A549 (cell line): Measurements from ENCODE around the gene TSPAN8. TPM values are rescaled to one million over a fixed set of nuclear protein-coding genes. Genes with fewer than 3 reads are reported as not detected.

Source experiments
- ATAC-seq, 2 experiments: fragments of 200-7000 bp in 1 of 2; fragments of >200 bp in 1 of 2; cut with Nextera tagmentation in 1 of 2; cut with Tn5 transposase in 1 of 2; 3 replicates each; pipeline versions ENCODE4 v1.8.0 to v1.9.1; 2018 to 2020; ENCODE audit warnings: mild to moderate bottlenecking in 1 of 2, moderate library complexity in 1 of 2
- CTCF ChIA-PET: fragments of 300-600 bp; sonication (Branson Sonifier 250); formaldehyde crosslinking; extraction: SDS; loops from one replicate; lab custom pipeline; 2021; ENCODE audit warnings: antibody characterized with exemption, inconsistent platforms; lab: Yijun Ruan, JAX
- POLR2A ChIA-PET: fragments of 350-600 bp; formaldehyde crosslinking; extraction: SDS; loops from one replicate; lab custom pipeline; 2021; ENCODE audit warnings: antibody characterized with exemption, inconsistent platforms; lab: Yijun Ruan, JAX
- DNase-seq, 2 experiments: peaks; one replicate each; pipeline versions ENCODE4 v3.0.0 to v3.0.0-alpha.2; 2011 to 2016; ENCODE audit warnings: low read depth in 1 of 2, low spot score in 1 of 2
- FAIRE-seq: peaks from 2 replicates; lab custom pipeline; 2011; peaks lifted over from hg19 to GRCh38; lab: Jason Lieb, UNC
- H3K27ac ChIP-seq, 2 experiments: fragments of >200 bp; sonication (Bioruptor Twin); formaldehyde crosslinking; 3 replicates each; pipeline ENCODE4 v1.5.1; 2016 to 2017
- H3K4me1 ChIP-seq: fragments of >200 bp; sonication (Bioruptor Twin); formaldehyde crosslinking; 3 replicates; pipeline ENCODE4 v1.6.1; 2016
- H3K4me2 ChIP-seq: fragments of >200 bp; sonication (Bioruptor Twin); formaldehyde crosslinking; 3 replicates; pipeline ENCODE4 v1.6.1; 2016
- H3K4me3 ChIP-seq: fragments of >200 bp; sonication (Bioruptor Twin); formaldehyde crosslinking; 3 replicates; pipeline ENCODE4 v1.5.1; 2016
- H3K9me3 ChIP-seq: fragments of >200 bp; sonication (Bioruptor Twin); formaldehyde crosslinking; 3 replicates; pipeline ENCODE4 v1.6.1; 2016
- ATOH8 ChIP-seq: fragments of 250-450 bp; sonication (Bioruptor Pico); IDR thresholded peaks from 2 replicates; pipeline ENCODE4 v1.5.0; 2020; ENCODE audit warnings: low read depth, mild to moderate bottlenecking, moderate library complexity
- BHLHE40 ChIP-seq: IDR thresholded peaks from 2 replicates; pipeline ENCODE4 v1.6.1; 2012; ENCODE audit warnings: low read depth, low read length, inconsistent platforms
- CBX2 ChIP-seq: fragments of 200-600 bp; sonication (generic); IDR thresholded peaks from 2 replicates; pipeline ENCODE4 v1.6.1; 2016; ENCODE audit warnings: low read depth, mild to moderate bottlenecking, borderline replicate concordance
- CTCF ChIP-seq: fragments of >200 bp; sonication (Bioruptor Twin); formaldehyde crosslinking; IDR thresholded peaks from 3 replicates; pipeline ENCODE4 v1.5.1; 2016
- E2F6 ChIP-seq: IDR thresholded peaks from 2 replicates; pipeline ENCODE4 v1.6.1; 2012; ENCODE audit warnings: low read depth, borderline replicate concordance
- EHF ChIP-seq: fragments of 250-450 bp; sonication (Bioruptor Pico); IDR thresholded peaks from 2 replicates; pipeline ENCODE4 v1.5.0; 2020; ENCODE audit warnings: mild to moderate bottlenecking
- EP300 ChIP-seq, 2 experiments: fragments of >200 bp; sonication (Bioruptor Twin); formaldehyde crosslinking; IDR thresholded peaks; 2 replicates in 1 of 2; 3 replicates in 1 of 2; pipeline ENCODE4 v1.6.1; 2016 to 2017
- ESRRA ChIP-seq: fragments of 150-350 bp; IDR thresholded peaks from 2 replicates; pipeline ENCODE4 v1.6.1; 2014; ENCODE audit warnings: mild to moderate bottlenecking, low read length, borderline replicate concordance
- FOSB ChIP-seq: fragments of 250-450 bp; sonication (Bioruptor Pico); IDR thresholded peaks from 2 replicates; pipeline ENCODE4 v1.5.0; 2020; ENCODE audit warnings: mild to moderate bottlenecking, moderate library complexity
- FOXS1 ChIP-seq: fragments of 250-450 bp; sonication (Bioruptor Pico); IDR thresholded peaks from 2 replicates; pipeline ENCODE4 v1.5.0; 2020; ENCODE audit warnings: mild to moderate bottlenecking, moderate library complexity
- HDAC2 ChIP-seq: fragments of 200-600 bp; sonication (generic); IDR thresholded peaks from 2 replicates; pipeline ENCODE4 v1.6.1; 2016
- HOXA7 ChIP-seq: fragments of 250-450 bp; sonication (Bioruptor Pico); IDR thresholded peaks from 2 replicates; pipeline ENCODE4 v1.5.0; 2020; ENCODE audit warnings: mild to moderate bottlenecking, moderate library complexity
- MAX ChIP-seq: IDR thresholded peaks from 2 replicates; pipeline ENCODE4 v1.6.1; 2012
- MYC ChIP-seq: IDR thresholded peaks from 2 replicates; pipeline ENCODE4 v1.6.1; 2012; ENCODE audit warnings: mild to moderate bottlenecking, inconsistent platforms, low read length, improper control_type of control experiment, borderline replicate concordance
- NPAS2 ChIP-seq: fragments of 250-450 bp; sonication (Bioruptor Pico); IDR thresholded peaks from 2 replicates; pipeline ENCODE4 v1.8.0; 2022; ENCODE audit warnings: mild to moderate bottlenecking, moderate library complexity, borderline replicate concordance
- NR3C1 ChIP-seq: fragments of >200 bp; sonication (Bioruptor Twin); formaldehyde crosslinking; IDR thresholded peaks from 3 replicates; pipeline ENCODE4 v1.6.1; 2017
- PBX3 ChIP-seq: IDR thresholded peaks from 2 replicates; pipeline ENCODE4 v1.6.1; 2012
- PHF8 ChIP-seq: fragments of 200-600 bp; sonication (generic); IDR thresholded peaks from 2 replicates; pipeline ENCODE4 v1.6.1; 2016; ENCODE audit warnings: low read depth, mild to moderate bottlenecking, antibody characterized with exemption, moderate library complexity, borderline replicate concordance
- POLR2A ChIP-seq: IDR thresholded peaks from 2 replicates; pipeline ENCODE4 v1.6.1; 2012; ENCODE audit warnings: mild to moderate bottlenecking, low read length
- POLR2AphosphoS2 ChIP-seq: conservative IDR thresholded peaks from 2 replicates; pipeline ENCODE4 v1.6.1; 2012; ENCODE audit warnings: low read length, improper control_type of control experiment, inconsistent platforms
- RAD21 ChIP-seq, 2 experiments: fragments of >200 bp in 1 of 2; sonication (Bioruptor Twin) in 1 of 2; formaldehyde crosslinking in 1 of 2; IDR thresholded peaks in 1 of 2; conservative IDR thresholded peaks in 1 of 2; 2 replicates in 1 of 2; 3 replicates in 1 of 2; pipeline ENCODE4 v1.6.1; 2012 to 2018; ENCODE audit warnings: inconsistent platforms in 1 of 2
- REST ChIP-seq: fragments of 200-600 bp; sonication (generic); IDR thresholded peaks from 2 replicates; pipeline ENCODE4 v1.6.1; 2016; ENCODE audit warnings: antibody characterized with exemption, mild to moderate bottlenecking, moderate library complexity
- RFX5 ChIP-seq: fragments of 450-650 bp; IDR thresholded peaks from 2 replicates; pipeline ENCODE4 v1.7.1; 2014; ENCODE audit warnings: antibody characterized with exemption, mild to moderate bottlenecking, moderate library complexity
- TFCP2L1 ChIP-seq: fragments of 250-450 bp; sonication (Bioruptor Pico); IDR thresholded peaks from 2 replicates; pipeline ENCODE4 v1.5.0; 2021; ENCODE audit warnings: mild to moderate bottlenecking
- TP53 ChIP-seq: fragments of 250-450 bp; sonication (Bioruptor Pico); IDR thresholded peaks from 2 replicates; pipeline ENCODE4 v1.5.0; 2021; ENCODE audit warnings: mild to moderate bottlenecking, moderate library complexity
- ZFP36 ChIP-seq: fragments of 450-650 bp; IDR thresholded peaks from 2 replicates; pipeline ENCODE4 v1.6.1; 2014; ENCODE audit warnings: borderline replicate concordance; ENCODE audit not compliant: partially characterized antibody
- WGBS: methylation state at CpG from one replicate; pipeline ENCODE4 v1.1.6; 2017; ENCODE audit errors: missing lambda C conversion rate; 5-methylcytosine and 5-hydroxymethylcytosine counted together
- polyA plus RNA-seq, 4 experiments: library from polyadenylated mRNA; depleted of rRNA in 3 of 4; stranded (reverse); fragments of >200 nt; fragmentation: RNase III in 1 of 4; extraction: RNeasy Plus Mini Kit Qiagen cat#74134 plus additional on column Dnase treatment in 1 of 4; gene quantifications; 2 replicates in 3 of 4; 3 replicates in 1 of 4; pipeline ENCODE4 v1.2.3, GENCODE V29; 2011 to 2017
- TF ChIP-seq, protein P1 (sequence below): fragments of 150-350 bp; IDR thresholded peaks from 2 replicates; pipeline ENCODE4 v1.6.1; 2014; ENCODE audit warnings: low read depth, mild to moderate bottlenecking, low read length

Gene TSPAN8
- polyA plus RNA-seq, 2 of the 4 experiments (the other 2 are of a cell fraction), result 0.16 TPM; not detected in 1

DNA sequence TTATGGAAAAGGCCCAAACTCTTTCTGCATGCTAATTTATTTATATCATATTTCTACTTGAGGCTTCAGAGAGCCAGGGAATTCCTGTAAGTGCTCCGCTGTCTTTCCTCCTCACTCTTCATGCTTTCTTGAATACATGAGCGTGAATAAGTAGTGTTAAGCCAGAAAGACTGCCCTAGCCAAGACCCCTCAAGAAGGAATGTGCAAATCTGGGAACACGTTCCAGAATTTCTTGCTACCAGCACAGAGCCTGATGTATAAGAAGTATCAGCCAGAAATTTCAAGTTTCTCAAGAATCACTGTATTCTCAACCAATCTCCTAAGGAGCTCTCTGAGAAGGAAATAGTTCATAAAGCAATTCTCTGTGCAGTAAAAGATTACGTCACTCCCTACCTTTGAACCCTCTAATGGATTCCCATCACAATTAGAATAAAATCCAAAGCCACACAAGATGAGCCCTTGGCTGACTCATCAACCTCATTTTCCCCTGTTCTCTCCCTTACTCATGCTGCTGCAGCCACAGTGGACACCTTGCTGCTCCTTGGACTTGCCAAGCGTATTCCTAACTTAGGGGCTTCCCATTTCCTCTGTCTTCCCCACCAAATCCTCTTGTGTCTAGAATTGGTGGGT, 6.9 kb upstream of the TSPAN8 start:
- WGBS, result 28% methylated on average over 5 of the region's 5 CpGs
- no peak overlapping the region for H3K4me3 ChIP-seq
- H3K27ac ChIP-seq, result no peak overlapping the region
- no peak overlapping the region for H3K4me2 ChIP-seq
- ATAC-seq (no peak), DNase-seq (no peak)
- ChIA-PET CTCF (no interaction called here), POLR2A (no interaction called here)
- H3K9me3 ChIP-seq, result 0 out of 3 replicates have a peak, but pooled peaks cover 4% of the 10 kb centered on the region
- H3K4me1 ChIP-seq, result no peaks in the 10 kb centered on the region
- TF ChIP-seq MYC (no peak), RFX5 (no peak), ATOH8 (CRISPR knock-in tag) (no peak), ESRRA (no peak), EP300 (IDR thresholded peaks at IDR 0.05) (no peak), NR3C1 (no peak), HDAC2 (no peak), EHF (CRISPR knock-in tag) (no peak), POLR2AphosphoS2 (no peak), REST (no peak)
- TF ChIP-seq, protein P1, sequence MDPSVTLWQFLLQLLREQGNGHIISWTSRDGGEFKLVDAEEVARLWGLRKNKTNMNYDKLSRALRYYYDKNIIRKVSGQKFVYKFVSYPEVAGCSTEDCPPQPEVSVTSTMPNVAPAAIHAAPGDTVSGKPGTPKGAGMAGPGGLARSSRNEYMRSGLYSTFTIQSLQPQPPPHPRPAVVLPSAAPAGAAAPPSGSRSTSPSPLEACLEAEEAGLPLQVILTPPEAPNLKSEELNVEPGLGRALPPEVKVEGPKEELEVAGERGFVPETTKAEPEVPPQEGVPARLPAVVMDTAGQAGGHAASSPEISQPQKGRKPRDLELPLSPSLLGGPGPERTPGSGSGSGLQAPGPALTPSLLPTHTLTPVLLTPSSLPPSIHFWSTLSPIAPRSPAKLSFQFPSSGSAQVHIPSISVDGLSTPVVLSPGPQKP, result no peak
- TF ChIP-seq, all 56 proteins: peak for 0
- FAIRE-seq, result no peak

- FAIRE-seq (no peak), ATAC-seq (no peak), DNase-seq (no peak)
- no peak overlapping the region for H3K27ac ChIP-seq
- H3K9me3 ChIP-seq, result 0 out of 3 replicates have a peak, but pooled peaks cover 4% of the 10 kb centered on the region
- ChIA-PET CTCF (no interaction called here), POLR2A (no interaction called here)
- no peak overlapping the region for H3K4me3 ChIP-seq
- WGBS, result 15% methylated on average over 5 of the region's 5 CpGs
- no peaks in the 10 kb centered on the region for H3K4me1 ChIP-seq
- no peak overlapping the region for H3K4me2 ChIP-seq
- TF ChIP-seq TFCP2L1 (CRISPR knock-in tag) (no peak), PBX3 (no peak), HOXA7 (no peak), FOXS1 (CRISPR knock-in tag) (no peak), CTCF (no peak), E2F6 (no peak), NPAS2 (CRISPR knock-in tag) (no peak), PHF8 (no peak), TP53 (CRISPR knock-in tag) (no peak), RAD21 (conservative IDR thresholded peaks at IDR 0.05 in 1 of 2, IDR thresholded peaks at IDR 0.05 in 1 of 2) (no peak), MAX (no peak), FOSB (CRISPR knock-in tag) (no peak), BHLHE40 (no peak), POLR2A (no peak), ZFP36 (no peak), MYC (no peak), CBX2 (no peak)
Measured at GRCh38 chr12:71164166-71164565, 6.4 kb upstream of the TSPAN8 start.
